Measurements from ENCODE around the gene EHD1. TPM values are rescaled to one million over a fixed set of nuclear protein-coding genes. Genes with fewer than 3 reads are reported as not detected.

EHD1 gene
- total and polyA plus RNA-seq, 9 donors: 14.3 to 87.8 (median 33.5) TPM

- no peak for TF ChIP-seq CTCF (IDR thresholded peaks at IDR 0.05)
- TF ChIP-seq EP300 (IDR thresholded peaks at IDR 0.05): no peak
- no peak for TF ChIP-seq POLR2A (IDR thresholded peaks at IDR 0.05)
- DNase-seq: no peak
- H3K9me3 ChIP-seq: no peaks in the 10 kb centered on the region
- H3K36me3 ChIP-seq: no peaks in the 10 kb centered on the region
- H3K27me3 ChIP-seq: no peaks in the 10 kb centered on the region
- intact Hi-C loops (cut with DNase I): no loop called here
- H3K27ac ChIP-seq: peak overlapping the region in 1 of 2 donors; percentile 17
- peak overlapping the region; percentile 59 for H3K4me3 ChIP-seq
- H3K4me1 ChIP-seq (ENCODE audit: insufficient read depth): peaks cover 12% of the 10 kb centered on the region
- 4 to 17% (median 11%) methylated on average over 14 of the region's 14 CpGs for WGBS, 3 donors
These were observed 1.5 kb downstream of the EHD1 start for GRCh38 chr11:64876835-64877341.

- intact Hi-C loops (cut with DNase I): no loop called here
- Histone ChIP-seq H3K4me1 (ENCODE audit: insufficient read depth) (peaks cover 12% of the 10 kb centered on the region), H3K4me3 (peak overlapping the region; percentile 59), H3K36me3 (no peaks in the 10 kb centered on the region), H3K27ac (peak overlapping the region in 1 of 2 donors; percentile 17), H3K27me3 (no peaks in the 10 kb centered on the region), H3K9me3 (no peaks in the 10 kb centered on the region)
- TF ChIP-seq CTCF (IDR thresholded peaks at IDR 0.05) (no peak), EP300 (IDR thresholded peaks at IDR 0.05) (no peak)
- no peak for DNase-seq
- 50 to 64% (median 64%) methylated on average over 11 of the region's 11 CpGs for WGBS, 3 donors
These were observed 2.1 kb downstream of the EHD1 start for GRCh38 chr11:64876229-64876750.

GRCh38 chr11:64875369-64876228 lies 2.8 kb downstream of the EHD1 start:
- peaks cover 13% of the 10 kb centered on the region for H3K4me1 ChIP-seq (ENCODE audit: insufficient read depth)
- 74 to 85% (median 79%) methylated on average over 17 of the region's 17 CpGs for WGBS, 3 donors
- DNase-seq: no peak
- H3K9me3 ChIP-seq: no peaks in the 10 kb centered on the region
- H3K27ac ChIP-seq: no peak overlapping the region
- no peaks in the 10 kb centered on the region for H3K36me3 ChIP-seq
- intact Hi-C loops (cut with DNase I): no loop called here
- no peak for TF ChIP-seq POLR2A (IDR thresholded peaks at IDR 0.05)
- no peak for TF ChIP-seq CTCF (IDR thresholded peaks at IDR 0.05)
- TF ChIP-seq EP300 (IDR thresholded peaks at IDR 0.05): no peak
- peak overlapping the region; percentile 59 for H3K4me3 ChIP-seq
- no peaks in the 10 kb centered on the region for H3K27me3 ChIP-seq

- TF ChIP-seq EP300 (IDR thresholded peaks at IDR 0.05) (no peak), POLR2A (IDR thresholded peaks at IDR 0.05) (no peak), CTCF (IDR thresholded peaks at IDR 0.05) (no peak)
- DNase-seq: no peak
- no peak overlapping the region for H3K27ac ChIP-seq
- no peak overlapping the region for H3K4me3 ChIP-seq
- H3K27me3 ChIP-seq: no peaks in the 10 kb centered on the region
- intact Hi-C loops (cut with DNase I): no loop called here
- H3K36me3 ChIP-seq: no peaks in the 10 kb centered on the region
- H3K9me3 ChIP-seq: no peaks in the 10 kb centered on the region
- 89 to 91% (median 90%) methylated on average over 29 of the region's 29 CpGs for WGBS, 3 donors
- peaks cover 18% of the 10 kb centered on the region for H3K4me1 ChIP-seq (ENCODE audit: insufficient read depth)
These were observed 3.8 kb downstream of the EHD1 start for GRCh38 chr11:64874308-64875240.

Measured in ovary (tissue), 9 donors.